AG04450 (cell line): ENCODE data around the gene OSBPL7. TPM values are rescaled to one million over a fixed set of nuclear protein-coding genes. Genes with fewer than 3 reads are reported as not detected.

ENCODE experiments used
- CTCF ChIA-PET: fragments of 300-600, 350-600 bp; formaldehyde crosslinking; extraction: SDS; loops from one replicate; lab custom pipeline; 2022; ENCODE audit warnings: antibody characterized with exemption, inconsistent platforms; lab: Charles Lee
- POLR2A ChIA-PET: fragments of 350-600 bp; formaldehyde crosslinking; extraction: SDS; loops from one replicate; lab custom pipeline; 2021; ENCODE audit warnings: antibody characterized with exemption, inconsistent platforms; lab: Yijun Ruan, JAX
- DNase-seq: peaks from one replicate; pipeline ENCODE4 v3.0.0-alpha.2; 2011; ENCODE audit warnings: low read depth, low spot score
- H3K27ac ChIP-seq: one replicate; pipeline ENCODE4 v1.5.1; 2012; ENCODE audit warnings: low read depth, low read length, control low read depth
- H3K27me3 ChIP-seq: one replicate; pipeline ENCODE4 v1.6.0; 2012; ENCODE audit warnings: low read length; ENCODE audit not compliant: control insufficient read depth, insufficient read depth
- H3K4me3 ChIP-seq: 2 replicates; pipeline ENCODE4 v1.5.1; 2011; ENCODE audit warnings: mild to moderate bottlenecking, low read depth, low read length, control low read depth
- H3K9me3 ChIP-seq: 2 replicates; pipeline ENCODE4 v1.5.1; 2012; ENCODE audit warnings: low read length; ENCODE audit not compliant: control insufficient read depth, insufficient read depth
- CTCF ChIP-seq: IDR thresholded peaks from 2 replicates; pipeline ENCODE4 v1.5.1; 2011; ENCODE audit warnings: low read depth, low read length, control low read depth, inconsistent platforms
- polyA plus RNA-seq: library from polyadenylated mRNA; depleted of rRNA; stranded (reverse); fragments of >200 nt; gene quantifications from 2 replicates; pipeline ENCODE4 v1.2.3, GENCODE V29; 2011; rRNA removed

Gene OSBPL7
- polyA plus RNA-seq, 1 experiment, result 5.3 TPM

GRCh38 chr17:47763913-47764582, 57.5 kb downstream of the OSBPL7 start:
- H3K4me3 ChIP-seq, result no peak overlapping the region
- peaks cover 6% of the 10 kb centered on the region for H3K9me3 ChIP-seq
- DNase-seq, result no peak
- TF ChIP-seq CTCF, result no peak
- no peak overlapping the region for H3K27ac ChIP-seq
- POLR2A ChIA-PET, result no interaction called here
- CTCF ChIA-PET, result no interaction called here
- H3K27me3 ChIP-seq, result peaks cover 18% of the 10 kb centered on the region

GRCh38 chr17:47762728-47763127, 58.9 kb downstream of the OSBPL7 start:
- CTCF ChIA-PET, result no interaction called here
- Histone ChIP-seq H3K4me3 (no peak overlapping the region), H3K27ac (no peak overlapping the region), H3K27me3 (peaks cover 15% of the 10 kb centered on the region), H3K9me3 (peaks cover 6% of the 10 kb centered on the region)
- no peak for DNase-seq
- POLR2A ChIA-PET, result no interaction called here
- no peak for TF ChIP-seq CTCF

- DNase-seq, result no peak
- POLR2A ChIA-PET, result no interaction called here
Observed at GRCh38 chr17:47760409-47761140, 61.0 kb downstream of the OSBPL7 start.

GRCh38 chr17:47757386-47757785, 64.2 kb downstream of the OSBPL7 start:
- ChIA-PET CTCF (no interaction called here), POLR2A (no interaction called here)
- Histone ChIP-seq H3K27me3 (peaks cover 11% of the 10 kb centered on the region), H3K9me3 (peaks cover 11% of the 10 kb centered on the region), H3K4me3 (no peak overlapping the region), H3K27ac (no peak overlapping the region)
- no peak for TF ChIP-seq CTCF
- DNase-seq, result no peak

More at GRCh38 chr17:47760409-47761140, 61.0 kb downstream of the OSBPL7 start:
- H3K27me3 ChIP-seq, result peaks cover 9% of the 10 kb centered on the region
- CTCF ChIA-PET, result no interaction called here
- H3K9me3 ChIP-seq, result peaks cover 9% of the 10 kb centered on the region
- no peak for TF ChIP-seq CTCF
- H3K4me3 ChIP-seq, result no peak overlapping the region
- H3K27ac ChIP-seq, result no peak overlapping the region

Other genes with a start within 250 kb of the OSBPL7 start
- gene KPNB1, start 171.9 kb downstream of the OSBPL7 start, polyA plus RNA-seq, result 207 and 212 TPM in 2 replicates
- gene TBKBP1, start 127.6 kb downstream of the OSBPL7 start, polyA plus RNA-seq, result 4.8 and 5.5 TPM in 2 replicates
- not detected in 2 replicates for gene TBX21, start 88.6 kb downstream of the OSBPL7 start, polyA plus RNA-seq
- gene MRPL10, start 9.7 kb upstream of the OSBPL7 start, polyA plus RNA-seq, result 62.9 and 64.4 TPM in 2 replicates
- 0.55 and 0.67 TPM in 2 replicates for gene LRRC46, start 9.9 kb upstream of the OSBPL7 start, polyA plus RNA-seq
- gene SCRN2, start 19.5 kb upstream of the OSBPL7 start, polyA plus RNA-seq, result 13.3 and 17.2 TPM in 2 replicates
- 0.04 and 0.05 TPM in 2 replicates for gene SP6, start 29.4 kb upstream of the OSBPL7 start, polyA plus RNA-seq
- gene SP2, start 74.4 kb upstream of the OSBPL7 start, polyA plus RNA-seq, result 2.7 and 3.9 TPM in 2 replicates
- gene PNPO, start 119.8 kb upstream of the OSBPL7 start, polyA plus RNA-seq, result 14.5 and 15.2 TPM in 2 replicates
- not detected in 2 replicates for gene PRR15L, start 136.1 kb upstream of the OSBPL7 start, polyA plus RNA-seq
- 71.2 and 79.7 TPM in 2 replicates for gene CDK5RAP3, start 149.3 kb upstream of the OSBPL7 start, polyA plus RNA-seq
- gene COPZ2, start 216.0 kb upstream of the OSBPL7 start, polyA plus RNA-seq, result 107 and 122 TPM in 2 replicates
- 237 and 251 TPM in 2 replicates for gene NFE2L1, start 226.6 kb upstream of the OSBPL7 start, polyA plus RNA-seq